ENCODE results near the gene EPB41L4B.
"Not testable (repeated sequence)": the region's sequence is repeated elsewhere in the genome, so short reads cannot be mapped to it uniquely, and the experiment has no call there.

EPB41L4B gene

DNA sequence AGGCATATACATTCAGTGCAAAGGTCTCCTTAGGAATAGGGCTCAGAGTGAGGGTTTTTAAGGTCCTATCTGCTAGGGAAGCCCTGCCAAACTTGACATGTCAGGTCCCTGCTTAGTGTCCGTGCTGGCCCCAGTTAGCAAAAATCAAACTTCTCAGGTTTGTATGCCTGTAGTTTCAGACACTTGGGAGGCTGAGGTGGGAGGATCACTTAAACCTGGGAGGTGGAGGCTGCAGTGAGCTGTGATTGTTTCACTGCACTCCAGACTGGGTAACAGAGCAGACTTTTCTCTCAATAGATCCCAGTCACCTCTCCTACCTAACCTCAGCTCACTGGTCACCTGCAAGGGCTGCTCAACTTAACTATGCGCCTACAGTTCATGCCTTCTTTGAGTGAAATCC is 182.4 kb downstream of the EPB41L4B start:
- CTCF ChIA-PET: no interaction called here
- H3K27ac ChIP-seq: no peak overlapping the region
- TF ChIP-seq, protein P1, sequence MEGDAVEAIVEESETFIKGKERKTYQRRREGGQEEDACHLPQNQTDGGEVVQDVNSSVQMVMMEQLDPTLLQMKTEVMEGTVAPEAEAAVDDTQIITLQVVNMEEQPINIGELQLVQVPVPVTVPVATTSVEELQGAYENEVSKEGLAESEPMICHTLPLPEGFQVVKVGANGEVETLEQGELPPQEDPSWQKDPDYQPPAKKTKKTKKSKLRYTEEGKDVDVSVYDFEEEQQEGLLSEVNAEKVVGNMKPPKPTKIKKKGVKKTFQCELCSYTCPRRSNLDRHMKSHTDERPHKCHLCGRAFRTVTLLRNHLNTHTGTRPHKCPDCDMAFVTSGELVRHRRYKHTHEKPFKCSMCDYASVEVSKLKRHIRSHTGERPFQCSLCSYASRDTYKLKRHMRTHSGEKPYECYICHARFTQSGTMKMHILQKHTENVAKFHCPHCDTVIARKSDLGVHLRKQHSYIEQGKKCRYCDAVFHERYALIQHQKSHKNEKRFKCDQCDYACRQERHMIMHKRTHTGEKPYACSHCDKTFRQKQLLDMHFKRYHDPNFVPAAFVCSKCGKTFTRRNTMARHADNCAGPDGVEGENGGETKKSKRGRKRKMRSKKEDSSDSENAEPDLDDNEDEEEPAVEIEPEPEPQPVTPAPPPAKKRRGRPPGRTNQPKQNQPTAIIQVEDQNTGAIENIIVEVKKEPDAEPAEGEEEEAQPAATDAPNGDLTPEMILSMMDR (conservative IDR thresholded peaks at IDR 0.05; ENCODE audit: low read depth): no peak
- POLR2A ChIA-PET (ENCODE audit: low non-redundant PET): no interaction called here
- DNase-seq (ENCODE audit: low spot score): no peak

- ChIA-PET POLR2A (ENCODE audit: low non-redundant PET) (no interaction called here), CTCF (no interaction called here)
- H3K27ac ChIP-seq: no peak overlapping the region
- TF ChIP-seq, protein P1 (conservative IDR thresholded peaks at IDR 0.05; ENCODE audit: low read depth): no peak
- DNase-seq (ENCODE audit: low spot score): no peak
Measured at GRCh38 chr9:109134167-109134578, 186.7 kb downstream of the EPB41L4B start.

DNA sequence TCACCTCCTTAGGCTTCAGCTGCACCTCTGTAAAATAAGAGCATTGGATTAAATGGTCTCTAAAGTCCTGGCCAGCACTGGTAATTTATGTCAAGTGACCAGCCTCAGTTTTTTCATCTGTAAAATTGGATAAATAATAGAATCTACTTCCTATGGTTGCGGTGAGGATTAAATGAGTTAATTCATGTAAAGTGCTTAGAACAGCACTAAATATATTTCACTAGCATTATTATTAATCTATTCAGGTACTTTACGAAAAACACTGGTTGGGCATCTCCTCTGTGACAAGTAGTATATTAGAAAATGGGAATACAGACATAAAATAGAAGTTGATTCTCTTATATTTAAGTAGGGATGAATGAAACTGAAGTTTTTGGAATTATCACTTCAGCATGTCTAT is 187.3 kb downstream of the EPB41L4B start:
- H3K27ac ChIP-seq: no peak overlapping the region
- POLR2A ChIA-PET (ENCODE audit: low non-redundant PET): no interaction called here
- DNase-seq (ENCODE audit: low spot score): no peak
- TF ChIP-seq, protein P1 (conservative IDR thresholded peaks at IDR 0.05; ENCODE audit: low read depth): no peak
- CTCF ChIA-PET: no interaction called here

DNA sequence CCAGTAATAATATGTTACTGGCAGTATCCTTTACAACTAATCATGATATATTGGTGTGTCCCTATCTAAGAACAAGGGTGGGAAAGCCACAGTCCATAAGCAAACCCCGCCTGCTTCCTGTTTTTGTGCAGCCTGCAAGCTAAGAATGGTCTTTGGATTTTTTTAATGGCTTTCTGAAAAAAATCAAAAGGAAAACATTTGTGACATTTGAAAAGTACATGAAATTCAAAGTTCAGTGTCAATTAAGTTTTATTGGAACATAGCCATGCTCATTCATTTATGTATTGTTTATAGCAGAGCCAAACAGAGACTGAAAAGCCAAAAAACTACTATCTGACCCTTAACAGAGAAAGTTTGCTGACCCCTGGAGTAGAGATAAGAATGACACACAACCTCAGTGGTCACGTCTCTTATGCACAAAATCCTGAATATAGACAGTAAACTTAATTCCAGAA is 188.3 kb downstream of the EPB41L4B start:
- no peak overlapping the region for H3K27ac ChIP-seq
- TF ChIP-seq, protein P1 (conservative IDR thresholded peaks at IDR 0.05; ENCODE audit: low read depth): no peak
- no peak for DNase-seq (ENCODE audit: low spot score)
- ChIA-PET POLR2A (ENCODE audit: low non-redundant PET) (no interaction called here), CTCF (no interaction called here)

DNA sequence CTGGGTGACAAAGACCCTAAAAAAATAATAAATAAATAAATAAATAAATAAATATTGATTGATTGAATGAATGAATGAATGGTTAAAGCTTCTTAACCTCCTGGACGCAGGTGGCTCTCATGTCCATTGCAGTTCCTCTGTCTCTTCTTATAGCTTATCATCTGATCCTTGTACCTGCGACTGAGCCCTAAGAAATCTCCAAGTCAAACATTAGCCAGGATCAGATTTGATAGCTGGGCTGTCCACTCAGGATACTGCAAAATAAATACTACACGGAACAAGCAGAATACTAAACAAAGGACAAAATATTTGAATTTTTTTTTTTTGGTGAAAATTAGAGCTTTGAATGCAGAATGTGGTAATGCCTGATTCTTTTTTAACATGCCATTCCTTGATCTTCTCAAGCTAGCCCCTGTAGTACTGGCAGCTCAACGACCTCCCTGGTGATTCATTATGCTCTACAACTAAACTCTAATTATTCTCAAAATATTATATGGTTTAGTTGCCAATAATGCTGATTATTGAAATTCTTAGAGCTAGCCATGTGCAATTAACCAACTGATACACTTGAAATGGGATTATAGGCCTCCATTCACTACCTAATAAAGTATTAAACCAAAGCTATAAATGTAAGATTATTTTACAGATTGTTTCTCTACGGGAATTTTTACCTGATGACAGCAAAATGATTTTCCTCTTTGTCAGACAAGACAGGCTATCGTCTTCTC is 191.2 kb downstream of the EPB41L4B start:
- no peak for DNase-seq (ENCODE audit: low spot score)
- H3K27ac ChIP-seq: no peak overlapping the region
- TF ChIP-seq, protein P1 (conservative IDR thresholded peaks at IDR 0.05; ENCODE audit: low read depth): no peak
- POLR2A ChIA-PET (ENCODE audit: low non-redundant PET): no interaction called here
- CTCF ChIA-PET: interaction anchor here (0.6 to 0.8 kb wide), 4 partner anchors 14 to 1638 kb away, joined by 3 to 7 read pairs (median 4); no protein-coding TSS in a partner anchor

DNA sequence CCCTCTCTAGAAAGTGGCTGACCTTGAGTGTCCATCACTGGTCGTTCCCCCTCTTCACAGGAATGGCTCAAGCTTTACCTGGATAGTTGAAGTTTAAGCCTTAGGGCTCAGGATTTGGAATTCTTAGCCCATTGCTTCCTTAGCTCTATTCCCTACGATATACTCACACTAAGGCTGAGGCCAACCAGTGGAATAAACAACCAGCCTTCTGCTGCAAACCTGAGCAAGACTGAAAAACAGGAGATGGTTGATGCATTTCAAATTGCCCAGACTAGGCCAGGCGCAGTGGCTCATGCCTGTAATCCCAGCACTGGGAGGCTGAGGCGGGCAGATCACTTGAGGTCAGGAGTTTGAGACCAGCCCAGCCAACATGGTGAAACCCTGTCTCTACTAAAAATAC is 194.2 kb downstream of the EPB41L4B start:
- DNase-seq (ENCODE audit: low spot score); POLR2A ChIA-PET (ENCODE audit: low non-redundant PET); CTCF ChIA-PET; H3K27ac ChIP-seq: not testable (repeated sequence)

GRCh38 chr9:109124121-109124520 is 196.7 kb downstream of the EPB41L4B start:
- POLR2A ChIA-PET (ENCODE audit: low non-redundant PET): no interaction called here
- H3K27ac ChIP-seq: no peak overlapping the region
- DNase-seq (ENCODE audit: low spot score): no peak
- TF ChIP-seq, protein P1 (conservative IDR thresholded peaks at IDR 0.05; ENCODE audit: low read depth): no peak
- CTCF ChIA-PET: interaction anchor here (0.6 kb wide), 1 partner anchor 59 kb away, joined by 3 read pairs; no protein-coding TSS in a partner anchor
